Activated naive CD4-positive, alpha-beta T cell treated with anti-CD3 and anti-CD28 coated beads, Interleukin-2, amount 50 U/mL, for 24 hours (primary cell): Measurements from ENCODE around the gene GPAT2.
A peak's percentile ranks its signal among the peaks of the same experiment; 100 is the strongest.
"Not testable (repeated sequence)": the region's sequence is repeated elsewhere in the genome, so short reads cannot be mapped to it uniquely, and the experiment has no call there.

ENCODE experiments used
- H3K27ac Mint-ChIP-seq: one replicate; pipeline ENCODE4 v1.8.0; 2021; ENCODE audit warnings: mild to moderate bottlenecking, mixed read lengths
- H3K27me3 Mint-ChIP-seq: one replicate; pipeline ENCODE4 v1.8.0; 2021; ENCODE audit warnings: mixed read lengths
- H3K36me3 Mint-ChIP-seq: one replicate; pipeline ENCODE4 v1.8.0; 2021; ENCODE audit warnings: mixed read lengths
- H3K4me1 Mint-ChIP-seq: one replicate; pipeline ENCODE4 v1.8.0; 2021; ENCODE audit warnings: mixed read lengths
- H3K4me3 Mint-ChIP-seq: one replicate; pipeline ENCODE4 v1.8.0; 2021; ENCODE audit warnings: mild to moderate bottlenecking, mixed read lengths
- H3K9me3 Mint-ChIP-seq: one replicate; pipeline ENCODE4 v1.8.0; 2021; ENCODE audit warnings: mixed read lengths

Gene GPAT2

DNA sequence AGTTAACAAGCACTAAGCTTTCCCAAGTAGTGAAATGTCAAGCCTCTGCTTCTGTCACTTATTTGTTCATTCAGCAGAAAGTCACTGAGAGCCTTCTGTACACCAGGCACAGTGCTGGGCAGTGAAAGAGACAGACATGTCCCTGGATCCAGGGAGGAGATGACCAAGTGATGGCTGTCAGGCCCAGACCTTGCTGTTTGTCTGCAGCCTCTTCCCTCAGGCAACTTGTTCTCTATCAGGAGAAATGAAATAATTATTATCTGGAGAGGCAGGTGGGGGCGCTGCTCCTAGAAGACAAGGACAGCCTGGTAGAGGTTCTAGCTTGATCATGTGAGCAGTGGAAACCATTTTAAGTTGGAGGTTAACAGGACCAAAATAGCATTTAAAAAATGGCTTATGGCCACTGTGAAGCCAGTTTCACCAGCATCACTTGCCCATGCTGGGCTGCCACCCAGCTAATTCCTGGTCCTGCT, 21.9 kb downstream of the GPAT2 start:
- H3K4me3 Mint-ChIP-seq, H3K36me3 Mint-ChIP-seq, H3K27me3 Mint-ChIP-seq, H3K27ac Mint-ChIP-seq, H3K4me1 Mint-ChIP-seq, H3K9me3 Mint-ChIP-seq: not testable (repeated sequence)

DNA sequence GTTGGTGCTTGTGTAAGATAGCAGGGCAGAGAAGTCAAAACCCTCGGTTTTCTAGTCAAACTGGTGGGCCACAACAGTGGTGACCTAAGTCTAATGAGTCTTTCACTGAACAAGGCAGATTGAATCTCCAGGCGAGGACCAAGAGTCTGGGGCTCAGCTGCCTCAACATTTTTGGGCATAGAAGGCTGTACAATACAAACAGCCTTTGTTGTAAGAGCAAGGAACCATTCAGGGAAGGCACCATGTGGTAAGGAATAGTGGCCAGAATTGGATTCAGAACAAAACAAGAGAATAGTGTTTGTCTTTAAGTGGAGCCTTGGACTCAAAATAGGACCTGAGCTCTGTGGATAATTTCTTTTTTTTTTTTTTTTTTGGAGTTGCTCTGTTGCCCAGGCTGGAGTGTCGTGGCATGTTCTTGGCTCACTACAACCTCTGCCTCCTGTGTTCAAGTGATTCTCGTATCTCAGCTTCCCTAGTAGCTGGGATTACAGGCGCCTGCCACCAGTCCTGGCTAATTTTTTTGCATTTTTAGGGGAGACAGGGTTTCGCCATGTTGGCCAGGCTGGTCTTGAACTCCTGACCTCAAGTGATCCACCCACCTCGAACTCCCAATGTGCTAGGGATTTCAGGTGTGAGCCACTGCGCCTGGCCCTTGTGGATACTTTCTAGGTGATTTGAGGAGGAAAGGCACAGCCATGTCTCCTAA, 22.5 kb downstream of the GPAT2 start:
- not testable (repeated sequence) for H3K27me3 Mint-ChIP-seq, H3K9me3 Mint-ChIP-seq, H3K27ac Mint-ChIP-seq, H3K4me3 Mint-ChIP-seq, H3K36me3 Mint-ChIP-seq, H3K4me1 Mint-ChIP-seq

DNA sequence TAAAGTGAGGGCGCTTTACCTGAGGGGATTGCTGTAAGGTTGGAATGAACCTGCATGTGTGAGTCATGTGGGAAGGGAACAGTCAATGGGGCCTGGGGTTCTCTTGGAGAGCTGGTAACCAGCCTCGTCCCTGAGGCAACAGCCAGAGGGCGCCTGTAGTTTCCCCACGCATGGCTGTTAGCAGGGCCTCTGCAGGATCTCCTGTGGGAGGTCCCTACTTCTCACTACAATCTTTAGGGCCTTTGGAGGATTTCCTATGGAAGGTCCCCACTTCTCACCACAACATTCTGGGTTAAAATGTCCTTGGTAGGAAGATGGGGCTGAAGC, 23.6 kb downstream of the GPAT2 start:
- H3K36me3 Mint-ChIP-seq, H3K27ac Mint-ChIP-seq, H3K9me3 Mint-ChIP-seq, H3K27me3 Mint-ChIP-seq, H3K4me1 Mint-ChIP-seq: not testable (repeated sequence)
- peak overlapping the region; percentile 51 for H3K4me3 Mint-ChIP-seq

DNA sequence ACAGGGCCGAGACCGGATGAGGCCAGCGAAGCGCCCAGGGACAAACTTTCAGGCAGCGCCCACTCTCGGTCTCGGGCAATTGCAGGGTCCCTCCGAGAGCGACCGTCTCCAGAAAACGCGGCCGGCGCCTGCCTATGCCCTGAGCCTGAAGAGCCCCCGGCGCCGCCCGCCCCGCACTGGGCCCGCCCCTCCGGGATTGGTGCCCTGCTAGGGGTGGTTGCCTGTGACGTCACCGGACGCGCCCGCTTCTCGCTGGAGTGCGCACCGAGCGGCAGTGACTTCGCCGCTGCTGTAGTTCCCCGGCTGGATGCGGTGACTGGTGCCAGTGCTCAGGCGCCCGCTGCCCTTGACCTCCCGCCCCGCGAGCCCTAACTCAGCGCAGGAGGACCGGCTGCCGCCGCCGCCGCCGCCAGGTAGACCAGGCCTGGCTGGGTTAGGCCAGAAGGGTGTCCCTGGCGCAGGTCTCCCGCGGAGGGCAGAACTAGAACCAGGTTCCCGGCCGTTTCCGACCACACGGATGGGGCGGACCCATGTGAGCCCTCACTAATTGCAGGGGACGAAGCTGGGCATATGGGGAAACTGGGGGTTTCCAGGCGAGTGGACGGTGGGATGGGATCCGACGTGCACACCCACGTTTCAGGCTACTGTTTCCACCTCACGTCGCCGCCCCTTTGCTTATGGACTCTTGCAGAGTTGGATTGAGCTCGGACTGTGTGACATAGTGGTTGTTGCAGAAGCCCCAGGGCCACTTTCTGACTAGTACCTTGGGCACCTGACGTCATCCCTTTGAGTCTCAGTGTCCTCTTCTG, 24.2 kb downstream of the GPAT2 start:
- H3K36me3 Mint-ChIP-seq, H3K4me1 Mint-ChIP-seq: not testable (repeated sequence)
- H3K27ac Mint-ChIP-seq, result peak overlapping the region; percentile 70

DNA sequence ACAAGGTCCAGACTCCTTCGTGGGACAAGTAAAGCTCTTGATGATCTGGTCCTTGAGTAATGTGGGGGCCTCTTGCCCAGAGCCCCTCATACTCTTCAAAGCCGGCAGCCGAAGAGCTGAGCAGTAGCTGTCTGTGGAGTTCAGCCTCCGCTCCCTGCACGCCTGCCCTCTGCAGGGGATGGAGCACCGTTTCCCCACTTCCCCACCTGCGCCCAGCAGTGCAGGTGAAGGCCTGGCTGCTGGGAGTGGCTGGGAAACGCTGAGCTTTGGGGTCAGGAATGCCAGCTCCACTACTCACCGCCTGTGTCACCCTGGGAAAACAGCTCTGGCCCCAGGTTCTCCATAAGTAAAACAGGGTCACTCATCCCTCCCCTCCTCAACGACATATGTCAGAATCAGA, 24.9 kb downstream of the GPAT2 start:
- H3K27me3 Mint-ChIP-seq, H3K9me3 Mint-ChIP-seq, H3K4me1 Mint-ChIP-seq, H3K36me3 Mint-ChIP-seq: not testable (repeated sequence)
- H3K27ac Mint-ChIP-seq, result peak overlapping the region; percentile 70
- peak overlapping the region; percentile 84 for H3K4me3 Mint-ChIP-seq

More for the DNA sequence above, 24.2 kb downstream of the GPAT2 start:
- H3K9me3 Mint-ChIP-seq, H3K27me3 Mint-ChIP-seq: not testable (repeated sequence)
- peak overlapping the region; percentile 84 for H3K4me3 Mint-ChIP-seq

DNA sequence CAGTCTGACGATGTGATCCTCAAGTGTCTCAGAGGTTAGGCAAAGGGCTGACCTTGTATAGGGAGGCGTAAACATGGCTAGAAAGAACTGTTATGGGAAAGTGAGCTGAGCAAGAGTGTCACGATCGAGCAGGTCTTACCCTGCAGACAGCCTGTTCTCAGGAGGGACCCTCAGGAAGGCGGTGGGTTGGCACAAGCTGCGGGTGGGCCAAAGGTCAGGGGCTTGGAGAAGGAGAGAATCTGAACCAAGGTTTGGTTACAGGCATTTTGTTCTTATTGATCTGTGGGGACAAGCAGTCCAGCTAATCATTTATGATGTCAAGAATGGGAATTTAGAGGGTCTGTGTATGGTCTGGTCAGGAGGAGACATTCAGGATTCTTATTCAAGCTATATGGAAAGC, 26.7 kb downstream of the GPAT2 start:
- H3K27me3 Mint-ChIP-seq, H3K27ac Mint-ChIP-seq, H3K4me1 Mint-ChIP-seq, H3K4me3 Mint-ChIP-seq, H3K36me3 Mint-ChIP-seq, H3K9me3 Mint-ChIP-seq: not testable (repeated sequence)

DNA sequence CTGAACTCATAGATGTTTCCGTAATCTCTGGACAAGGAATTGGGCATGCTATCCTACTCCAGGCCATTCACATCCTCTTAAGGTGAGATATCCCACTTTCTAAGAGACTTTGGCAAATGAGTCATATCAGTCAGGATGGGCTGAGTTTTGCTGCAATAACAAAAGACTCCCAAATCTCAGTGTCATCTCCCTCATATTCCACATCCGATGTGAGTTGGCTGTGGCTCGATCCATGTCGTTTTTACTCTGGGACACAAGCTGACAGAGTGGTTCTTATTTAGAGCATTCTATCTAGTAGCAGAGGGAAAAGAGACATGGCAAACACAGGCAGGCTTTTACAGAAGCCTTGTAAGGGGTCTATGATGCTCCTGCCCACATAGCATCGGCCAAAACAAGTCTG, 28.5 kb downstream of the GPAT2 start:
- H3K4me1 Mint-ChIP-seq, H3K27ac Mint-ChIP-seq, H3K9me3 Mint-ChIP-seq, H3K4me3 Mint-ChIP-seq, H3K36me3 Mint-ChIP-seq: not testable (repeated sequence)
- peaks cover 16% of the 10 kb centered on the region for H3K27me3 Mint-ChIP-seq

DNA sequence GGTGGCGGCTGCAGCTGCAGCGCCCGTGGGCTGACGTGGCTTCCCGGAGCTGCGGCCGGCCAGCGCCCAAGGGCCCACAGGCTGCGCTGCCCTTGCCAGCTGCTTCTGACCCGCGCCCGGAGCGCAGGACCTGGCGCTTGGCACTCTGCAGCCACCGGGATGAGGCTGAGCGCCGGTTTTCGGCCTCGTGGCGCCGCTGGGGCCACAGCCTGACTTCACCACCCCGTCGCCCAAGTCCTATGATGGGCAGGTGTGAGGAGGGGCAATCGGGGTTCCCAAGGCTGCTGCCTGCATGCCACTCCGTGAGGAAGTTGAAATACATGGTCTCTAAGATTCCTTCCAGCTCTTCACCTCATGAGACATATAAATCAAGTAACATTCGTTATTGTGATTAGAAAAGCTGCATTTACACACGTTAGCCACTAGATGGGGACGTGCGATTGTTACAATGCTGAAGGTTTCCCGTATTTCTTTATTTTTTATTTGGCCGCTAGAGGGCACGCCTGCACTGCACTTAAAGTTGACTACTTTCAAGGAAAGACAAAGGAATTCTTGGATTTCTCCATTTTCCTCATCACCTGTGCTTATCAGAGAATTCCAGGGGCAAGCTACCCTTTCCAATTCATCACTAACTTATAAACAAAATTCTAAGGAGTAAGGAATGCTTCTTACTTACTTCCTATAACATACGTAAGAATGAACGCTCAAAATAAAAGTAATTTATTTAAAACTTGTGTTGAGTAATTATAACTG, 42.0 kb downstream of the GPAT2 start:
- H3K9me3 Mint-ChIP-seq, H3K27me3 Mint-ChIP-seq, H3K36me3 Mint-ChIP-seq, H3K4me1 Mint-ChIP-seq: not testable (repeated sequence)
- peak overlapping the region; percentile 20 for H3K27ac Mint-ChIP-seq
- peak overlapping the region; percentile 82 for H3K4me3 Mint-ChIP-seq

DNA sequence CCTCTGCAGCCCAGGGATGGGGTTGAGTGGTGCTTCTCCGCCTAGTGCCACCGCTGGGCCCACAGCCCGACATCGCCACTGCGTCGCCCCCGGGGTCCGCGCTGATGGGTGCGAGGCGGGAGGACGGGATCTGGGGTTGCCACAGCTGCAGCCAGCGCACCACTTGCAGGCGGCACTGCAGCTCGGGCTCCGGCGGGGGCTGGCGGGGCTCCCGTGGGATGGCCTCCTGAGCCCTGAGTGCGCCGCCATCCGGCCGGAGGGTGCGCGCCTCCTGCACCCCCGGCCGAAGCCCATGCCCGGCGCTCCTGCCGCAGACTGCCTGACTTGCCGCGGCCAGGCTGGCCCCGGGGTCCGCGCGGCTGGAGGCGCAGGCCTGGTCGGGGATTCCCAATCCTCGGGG, 42.6 kb downstream of the GPAT2 start:
- H3K27me3 Mint-ChIP-seq, H3K4me1 Mint-ChIP-seq, H3K36me3 Mint-ChIP-seq, H3K27ac Mint-ChIP-seq, H3K9me3 Mint-ChIP-seq: not testable (repeated sequence)
- H3K4me3 Mint-ChIP-seq, result peak overlapping the region; percentile 77

DNA sequence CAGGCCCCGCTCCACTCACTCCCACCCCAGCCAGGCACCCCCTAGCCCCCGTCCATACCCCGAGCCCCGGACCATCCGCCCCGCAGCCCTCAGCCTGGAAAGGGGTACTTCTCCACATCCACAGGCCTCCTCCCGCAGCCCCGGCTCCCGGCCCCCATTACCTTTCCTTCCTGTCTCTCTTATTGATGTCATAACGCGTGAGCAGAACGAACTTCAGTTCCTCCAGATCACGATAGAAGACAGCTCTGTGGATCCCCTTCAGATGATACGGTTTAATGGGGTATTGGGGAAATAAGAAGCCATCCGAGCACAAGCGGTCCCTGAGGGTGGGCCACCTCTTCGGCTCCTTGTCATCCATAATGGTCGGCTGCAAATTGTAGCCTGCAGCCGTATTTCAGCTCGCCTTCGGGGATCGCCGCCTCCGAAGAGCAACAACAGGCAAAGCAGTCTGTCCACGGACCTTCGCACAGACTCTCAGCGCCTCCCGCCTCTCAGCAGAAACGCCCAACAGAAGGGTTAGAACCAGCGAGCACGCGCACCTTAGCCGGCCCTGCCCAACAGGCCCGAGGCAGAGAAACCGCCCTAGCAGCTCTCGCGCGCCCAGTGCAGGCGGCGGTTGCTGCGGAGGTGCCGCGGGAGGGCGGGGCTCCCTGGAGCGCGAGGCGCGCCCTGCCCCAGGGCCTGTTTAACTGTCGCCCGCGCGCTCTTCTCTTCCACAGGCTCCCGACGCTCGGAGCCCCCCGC, 43.2 kb downstream of the GPAT2 start, which contains the start of gene ANKRD36C:
Gene ANKRD36C, minus strand, starts transcription at position 474 of the 744 bp plus-strand sequence. Its CDS starts 116 bp downstream, at position 358.
- not testable (repeated sequence) for H3K27me3 Mint-ChIP-seq, H3K9me3 Mint-ChIP-seq, H3K36me3 Mint-ChIP-seq, H3K4me1 Mint-ChIP-seq
- Mint-ChIP-seq H3K27ac (peak within 1 kb of the TSS; percentile 93), H3K4me3 (peak within 1 kb of the TSS; percentile 98)

DNA sequence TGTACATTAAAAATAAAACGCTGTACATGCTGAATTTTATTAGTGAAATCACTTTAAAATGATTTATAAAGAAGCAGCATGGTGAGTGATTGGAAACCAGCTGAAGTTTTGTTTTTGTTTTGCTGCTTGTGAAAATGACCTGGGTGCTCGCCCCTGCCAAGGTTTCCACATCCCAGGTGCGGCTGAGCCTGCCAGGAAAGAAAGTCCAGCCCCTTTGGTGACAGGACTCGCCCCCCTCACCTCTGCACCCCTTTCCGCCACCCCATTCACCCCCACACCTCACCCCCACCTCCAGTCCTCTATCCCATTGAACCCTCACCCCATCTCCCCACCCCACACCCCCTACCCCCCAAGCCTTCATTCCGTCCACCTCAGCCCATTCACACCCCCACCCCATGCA, 43.8 kb downstream of the GPAT2 start:
- not testable (repeated sequence) for H3K9me3 Mint-ChIP-seq, H3K27me3 Mint-ChIP-seq, H3K27ac Mint-ChIP-seq, H3K4me1 Mint-ChIP-seq, H3K36me3 Mint-ChIP-seq
- peak overlapping the region; percentile 30 for H3K4me3 Mint-ChIP-seq
